Upper lobe of right lung (tissue), 1 donor: ENCODE measurements around the gene NKPD1. TPM values are rescaled to one million over a fixed set of nuclear protein-coding genes. Genes with fewer than 3 reads are reported as not detected.

Source experiments
- ATAC-seq: fragments of 200-7000 bp; cut with Tn5 transposase; one replicate; pipeline ENCODE4 v1.9.1; 2020; ENCODE audit warnings: mild to moderate bottlenecking, moderate library complexity
- DNase-seq: peaks from one replicate; pipeline ENCODE4 v3.0.0-alpha.2; 2020
- H3K27ac ChIP-seq: fragments of 200-600 bp; one replicate; pipeline ENCODE4 v1.8.0; 2022
- H3K27me3 ChIP-seq: fragments of 200-600 bp; one replicate; pipeline ENCODE4 v1.8.0; 2022; ENCODE audit warnings: mild to moderate bottlenecking
- H3K36me3 ChIP-seq: fragments of 200-600 bp; one replicate; pipeline ENCODE4 v1.8.0; 2022
- H3K4me1 ChIP-seq: fragments of 200-600 bp; one replicate; pipeline ENCODE4 v1.8.0; 2022
- H3K4me3 ChIP-seq: fragments of 200-600 bp; one replicate; pipeline ENCODE4 v1.8.0; 2022; ENCODE audit warnings: mild to moderate bottlenecking
- H3K9me3 ChIP-seq: fragments of 200-600 bp; one replicate; pipeline ENCODE4 v1.8.0; 2022
- CTCF ChIP-seq: fragments of 200-600 bp; IDR thresholded peaks from one replicate; pipeline ENCODE4 v1.8.0; 2022; ENCODE audit warnings: antibody characterized with exemption
- intact Hi-C: fragments of 100-400 bp; cut with DNase I; formaldehyde crosslinking; loops from one replicate; pipeline ENCODE4 v1.11.0; 2022
- long read RNA-seq: library from polyadenylated mRNA; unstranded; transcript quantifications from one replicate; pipeline ENCODE4 v2.0.0, GENCODE V29; 2021
- total RNA-seq: library from RNA; stranded (reverse); fragmentation: NEBNext Ultra II Directional; extraction: Animal tissue kit (Norgen Biotek cat#: 25700); gene quantifications from one replicate; pipeline ENCODE4 v1.2.1, GENCODE V29; 2021
- donor health status: DM: no; HTN: yes; CAD: no; lungs with severe emphysema.

NKPD1 gene, protein sequence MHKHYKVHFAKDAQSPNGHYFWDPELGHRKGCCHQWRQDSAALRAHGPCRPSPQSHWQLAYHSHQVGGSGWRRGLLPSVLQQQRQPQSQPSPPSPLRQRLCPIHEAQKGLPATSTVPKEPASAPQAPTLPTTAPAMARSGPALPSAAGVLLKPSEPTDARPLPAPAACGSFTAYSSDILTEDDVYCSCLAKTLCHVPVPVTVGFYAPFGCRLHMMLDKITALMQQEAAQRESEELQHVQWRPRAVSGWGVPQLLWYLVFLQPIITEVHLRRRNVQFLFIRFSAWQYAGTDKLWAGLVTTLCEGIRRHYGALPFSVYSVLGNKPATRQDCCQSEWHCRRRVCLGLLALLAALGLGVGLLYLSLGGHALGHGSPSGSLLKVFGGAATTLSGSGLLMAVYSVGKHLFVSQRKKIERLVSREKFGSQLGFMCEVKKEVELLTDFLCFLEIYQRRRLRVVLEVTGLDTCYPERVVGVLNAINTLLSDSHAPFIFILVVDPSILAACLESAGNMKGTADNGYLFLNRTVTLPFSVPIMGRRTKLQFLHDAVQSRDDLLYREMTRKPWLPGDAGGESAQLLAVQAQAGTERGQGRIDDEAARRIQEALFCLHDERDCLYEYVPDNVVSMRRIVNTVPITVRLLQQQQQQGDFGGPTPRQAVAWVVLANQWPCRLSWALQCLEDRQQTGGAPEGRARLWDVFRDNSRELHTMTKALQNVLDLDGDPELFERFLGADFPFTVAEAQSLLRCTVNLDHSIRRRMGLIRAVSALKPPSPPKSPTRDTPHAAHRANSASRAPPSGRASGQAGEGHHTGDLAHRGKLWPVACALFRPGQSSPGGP
- total RNA-seq = not detected
- long read RNA-seq, partial matches to known transcripts = 0 of 2 reads
- long read RNA-seq, other reads (novel, unspliced or antisense) = 1 of 2 reads

- H3K4me3 ChIP-seq = no peak within 1 kb of the TSS
- H3K36me3 ChIP-seq = no peaks in the 10 kb centered on the region
- H3K27me3 ChIP-seq = peaks cover 27% of the 10 kb centered on the region
- intact Hi-C loops = no loop called here
- H3K4me1 ChIP-seq = peaks cover 11% of the 10 kb centered on the region
- TF ChIP-seq CTCF = no peak
- H3K27ac ChIP-seq = no peak within 1 kb of the TSS
- ATAC-seq (peak; percentile 62), DNase-seq (peak; percentile 86)
- H3K9me3 ChIP-seq = no peaks in the 10 kb centered on the region
Observed at GRCh38 chr19:45160870-45161737, at the start of gene NKPD1. TSS of gene NKPD1 (minus strand) at chr19:45160982. CDS start at chr19:45160150, 832 bp downstream.

DNA sequence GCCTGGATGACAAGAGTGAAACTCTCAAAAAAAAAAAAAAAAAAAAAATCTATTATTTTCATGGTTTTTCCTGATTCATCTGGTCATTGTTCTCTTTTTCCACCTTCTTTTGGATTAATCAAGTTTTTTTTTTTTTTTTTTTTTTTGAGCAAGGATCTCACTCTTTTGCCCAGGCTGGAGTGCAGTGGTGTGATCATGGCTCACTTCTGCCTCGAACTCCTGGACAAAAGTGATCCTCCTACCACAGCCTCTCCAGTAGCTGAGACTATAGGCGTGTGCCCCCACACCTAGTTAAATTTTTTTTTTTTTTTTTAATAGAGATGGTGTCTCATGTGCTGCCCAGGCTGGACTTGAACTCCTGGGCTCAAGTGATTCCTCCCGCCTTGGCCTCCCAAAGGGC, 45.5 kb upstream of the NKPD1 start:
- no peak for ATAC-seq
- H3K27me3 ChIP-seq = no peaks in the 10 kb centered on the region
- no peak for TF ChIP-seq CTCF
- no peak for DNase-seq
- H3K4me3 ChIP-seq = no peak overlapping the region
- no peak overlapping the region for H3K27ac ChIP-seq
- no peaks in the 10 kb centered on the region for H3K36me3 ChIP-seq
- no peaks in the 10 kb centered on the region for H3K9me3 ChIP-seq
- peaks cover 15% of the 10 kb centered on the region for H3K4me1 ChIP-seq
- intact Hi-C loops = no loop called here

DNA sequence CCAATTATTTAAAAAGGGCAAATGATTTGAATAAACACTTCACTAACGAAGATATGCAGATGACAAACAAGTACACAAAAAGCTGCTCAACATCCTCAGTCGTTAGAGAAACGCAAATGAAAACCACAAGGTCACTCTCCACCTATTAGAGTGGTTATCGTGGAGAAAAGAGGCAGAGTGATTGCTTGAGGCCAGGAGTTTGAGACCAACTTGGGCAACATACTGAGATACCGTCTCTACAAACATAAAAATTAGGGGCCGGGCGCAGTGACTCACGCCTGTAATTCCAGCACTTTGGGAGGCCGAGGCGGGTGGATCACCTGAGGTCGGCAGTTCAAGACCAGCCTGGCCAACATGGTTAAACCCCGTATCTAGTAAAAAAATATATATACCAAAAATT, 45.0 kb upstream of the NKPD1 start:
- TF ChIP-seq CTCF = no peak
- no peaks in the 10 kb centered on the region for H3K27me3 ChIP-seq
- H3K36me3 ChIP-seq = no peaks in the 10 kb centered on the region
- H3K4me3 ChIP-seq = no peak overlapping the region
- ATAC-seq = no peak
- peaks cover 11% of the 10 kb centered on the region for H3K4me1 ChIP-seq
- H3K9me3 ChIP-seq = no peaks in the 10 kb centered on the region
- no peak for DNase-seq
- H3K27ac ChIP-seq = no peak overlapping the region
- intact Hi-C loops = no loop called here

DNA sequence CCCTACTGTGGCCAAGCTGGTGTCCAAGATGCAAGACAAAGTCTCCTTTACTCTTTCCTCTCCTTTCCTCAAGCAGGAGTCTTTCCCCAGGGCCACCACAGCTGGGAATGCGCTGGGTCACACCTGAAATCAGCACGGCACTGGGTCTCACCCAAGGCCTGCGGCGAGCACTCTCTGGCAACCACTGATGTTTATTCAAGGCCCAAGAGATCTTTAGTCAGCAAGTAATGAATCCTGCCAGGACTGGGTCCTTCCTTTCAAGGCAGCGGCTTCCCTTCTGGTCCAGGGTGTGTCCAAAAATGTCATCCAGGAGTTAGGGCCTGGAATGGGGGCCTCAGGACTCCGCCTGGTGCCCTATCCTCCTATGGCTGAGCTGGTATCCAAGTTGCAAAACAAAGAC, 41.9 kb upstream of the NKPD1 start:
- Histone ChIP-seq H3K36me3 (no peaks in the 10 kb centered on the region), H3K27ac (no peak overlapping the region), H3K4me3 (no peak overlapping the region), H3K27me3 (no peaks in the 10 kb centered on the region), H3K4me1 (peaks cover 8% of the 10 kb centered on the region), H3K9me3 (no peaks in the 10 kb centered on the region)
- DNase-seq (no peak), ATAC-seq (peak; percentile 48)
- no peak for TF ChIP-seq CTCF
- intact Hi-C loops = no loop called here

DNA sequence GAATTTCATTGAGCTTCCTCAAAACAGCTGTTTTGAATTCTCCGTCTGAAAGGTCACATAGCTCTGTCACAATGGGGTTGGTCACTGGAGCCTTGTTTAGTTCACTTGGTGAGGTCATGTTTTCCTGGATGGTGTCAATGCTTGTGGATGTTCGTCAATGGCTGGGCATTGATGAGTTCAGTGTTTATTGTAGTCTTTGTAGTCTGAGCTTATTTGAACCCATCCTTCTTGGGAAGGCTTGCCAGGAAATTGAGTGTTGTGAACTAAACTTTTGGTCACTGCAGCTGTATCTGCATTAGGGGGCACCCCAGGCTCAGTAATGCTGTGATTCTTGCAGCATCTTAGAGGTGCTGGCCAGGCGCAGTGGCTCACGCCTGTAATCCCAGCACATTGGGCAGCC, 39.8 kb upstream of the NKPD1 start:
- DNase-seq = no peak
- TF ChIP-seq CTCF = peak; percentile 37
- Histone ChIP-seq H3K4me3 (no peak overlapping the region), H3K27me3 (no peaks in the 10 kb centered on the region), H3K4me1 (peaks cover 8% of the 10 kb centered on the region), H3K9me3 (no peaks in the 10 kb centered on the region), H3K36me3 (no peaks in the 10 kb centered on the region), H3K27ac (no peak overlapping the region)
- intact Hi-C loops = no loop called here
- ATAC-seq = peak; percentile 33
